Measurements from ENCODE around the gene JADE2. TPM values are rescaled to one million over a fixed set of nuclear protein-coding genes. Genes with fewer than 3 reads are reported as not detected.

JADE2 gene
- total RNA-seq, 2 experiments from 2014 or later = 78.4 to 86.6 TPM

DNA sequence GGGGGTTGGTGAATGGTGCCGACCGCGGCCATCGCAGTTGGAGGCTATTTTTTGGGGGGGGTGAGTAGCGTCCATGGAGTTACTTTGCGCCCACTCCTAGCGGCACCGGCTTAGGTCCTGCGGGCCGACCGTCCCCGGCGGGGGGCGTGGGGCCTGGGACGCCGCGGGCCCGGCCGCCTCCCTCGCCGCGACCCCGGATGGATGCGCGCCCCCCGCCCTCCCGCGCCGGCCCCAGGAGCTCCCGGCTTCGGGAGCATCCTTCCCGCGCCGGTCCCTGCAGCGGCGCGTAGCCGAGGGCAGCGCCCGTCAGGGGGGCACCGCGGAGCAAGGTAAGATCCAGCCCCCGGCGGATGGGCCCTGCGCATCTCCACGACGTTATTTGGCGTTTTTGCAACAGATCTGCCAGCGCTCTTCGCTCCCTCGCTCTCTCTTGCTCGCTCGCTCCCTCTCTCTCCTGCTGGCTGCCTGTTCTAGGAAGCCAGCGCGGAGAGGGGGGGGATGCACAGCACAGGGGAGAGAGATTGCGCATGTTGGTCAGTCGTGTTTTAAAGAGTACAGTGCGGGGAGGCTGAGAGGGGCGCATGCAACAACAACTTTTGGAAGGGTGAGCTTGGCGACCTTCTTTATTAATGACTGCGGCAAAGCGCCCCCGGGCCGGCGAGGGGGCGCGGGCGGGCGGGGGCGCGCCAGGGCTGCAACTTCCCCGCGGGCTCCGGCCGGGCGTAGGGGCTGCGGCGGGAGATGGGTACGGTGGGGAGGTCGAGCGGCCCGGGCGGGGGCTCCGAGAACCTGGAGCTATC lies 413 bp downstream of the JADE2 start:
- Mint-ChIP-seq H3K36me3 (ENCODE audit: low read depth) (peaks cover 1% of the 10 kb centered on the region), H3K4me3 (peak overlapping the region; percentile 88), H3K27me3 (ENCODE audit: low read depth) (no peaks in the 10 kb centered on the region), H3K27ac (peak overlapping the region; percentile 95), H3K4me1 (ENCODE audit: low read depth) (peaks cover 37% of the 10 kb centered on the region), H3K9me3 (no peaks in the 10 kb centered on the region)
- peak; percentile 73 for DNase-seq
- CTCF ChIA-PET = interaction anchor here (1.1 to 4.3 kb wide), 7 partner anchors 15 to 60 kb away, joined by 4 to 29 read pairs (median 6); no protein-coding TSS in a partner anchor
- intact Hi-C loops (cut with micrococcal nuclease) = loop anchor here (1.0 to 5.0 kb wide), 14 partner anchors 15 to 414 kb away; partner anchors contain the start of genes CAMLG, CDKN2AIPNL, DDX46 and PCBD2

DNA sequence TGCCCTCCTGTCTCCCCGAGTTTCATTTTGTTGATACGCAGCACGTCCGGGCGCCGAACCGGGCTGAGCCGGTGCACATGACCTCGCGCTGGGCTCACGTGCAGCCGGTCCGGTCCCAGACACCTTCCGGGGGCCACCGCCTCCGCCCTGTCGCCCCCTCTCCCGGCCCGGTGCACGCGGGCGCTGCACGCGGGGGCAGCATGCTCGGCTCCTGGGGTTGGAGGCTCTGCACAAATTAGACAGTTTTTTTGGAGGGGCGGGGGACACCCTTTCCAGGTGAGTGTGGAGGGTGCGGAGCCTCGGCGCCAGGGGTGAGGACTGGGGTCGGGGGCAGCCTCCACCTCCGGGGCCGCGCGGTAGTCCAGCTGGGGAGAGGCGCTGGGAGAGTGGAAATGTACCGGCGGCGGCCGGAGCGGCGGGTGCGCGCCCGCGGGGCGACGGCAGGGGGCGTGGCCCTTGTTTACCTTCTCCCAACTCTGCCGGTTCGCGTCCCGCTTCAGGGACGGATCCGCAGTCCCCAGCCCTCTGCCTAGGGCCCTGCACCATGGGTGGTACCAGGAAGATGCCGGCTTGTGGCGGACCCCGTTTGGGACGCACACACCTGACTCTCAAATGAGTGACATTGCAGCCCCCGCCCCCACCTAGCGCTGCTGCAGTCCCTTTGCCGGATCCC lies 1.1 kb downstream of the JADE2 start:
- peaks cover 42% of the 10 kb centered on the region for H3K4me1 Mint-ChIP-seq (ENCODE audit: low read depth)
- no peaks in the 10 kb centered on the region for H3K9me3 Mint-ChIP-seq
- H3K27ac Mint-ChIP-seq = peak overlapping the region; percentile 95
- H3K4me3 Mint-ChIP-seq = peak overlapping the region; percentile 88
- H3K27me3 Mint-ChIP-seq (ENCODE audit: low read depth) = no peaks in the 10 kb centered on the region
- peak; percentile 86 for DNase-seq
- intact Hi-C loops (cut with micrococcal nuclease) = loop anchor here (1.0 to 5.0 kb wide), 8 partner anchors 14 to 414 kb away; partner anchors contain the start of genes CAMLG, CDKN2AIPNL, DDX46 and SEC24A
- H3K36me3 Mint-ChIP-seq (ENCODE audit: low read depth) = peaks cover 1% of the 10 kb centered on the region
- CTCF ChIA-PET = interaction anchor here (0.6 to 4.3 kb wide), 12 partner anchors 14 to 147 kb away, joined by 3 to 29 read pairs (median 4); no protein-coding TSS in a partner anchor

DNA sequence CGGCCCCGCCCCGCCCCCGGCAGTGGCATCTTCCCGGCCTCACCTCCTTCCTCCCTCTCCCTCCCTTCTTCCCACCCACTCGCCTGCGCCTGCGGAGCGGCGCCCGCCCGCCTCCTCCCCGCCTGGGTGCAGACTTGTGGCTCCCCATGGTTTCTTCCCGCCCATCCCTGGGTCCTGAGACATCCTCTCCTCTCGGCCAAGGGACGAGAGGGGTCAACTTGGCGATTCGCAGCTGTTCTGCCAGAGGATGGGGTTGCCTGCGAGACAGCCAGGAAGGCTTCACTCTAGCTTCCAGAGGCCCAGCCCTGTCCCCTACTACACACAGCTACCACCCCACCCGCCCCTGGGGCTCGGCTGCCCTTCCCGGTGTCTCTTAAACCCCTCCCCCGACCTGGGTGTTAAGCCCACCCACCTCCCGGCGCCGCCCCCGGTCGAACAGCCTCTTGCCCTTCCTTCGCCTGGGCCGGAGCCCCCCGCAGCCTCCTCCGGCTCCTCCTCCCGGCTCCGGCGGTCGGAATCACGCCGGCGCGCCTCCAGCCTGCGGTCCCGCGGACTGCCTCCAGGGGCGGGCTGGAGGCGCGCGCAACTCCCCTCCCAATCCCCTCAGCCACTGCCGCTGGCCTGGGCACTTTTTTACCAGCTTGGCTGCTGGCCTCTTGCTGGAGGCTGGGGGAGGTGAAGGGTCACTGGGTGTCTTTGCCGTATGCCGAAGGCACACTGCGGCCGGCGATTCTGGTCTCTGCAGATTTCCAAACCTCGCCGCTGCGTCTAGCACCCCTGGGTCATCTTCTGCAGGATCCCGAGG lies 1.9 kb downstream of the JADE2 start:
- H3K4me1 Mint-ChIP-seq (ENCODE audit: low read depth) = peaks cover 46% of the 10 kb centered on the region
- peak; percentile 78 for DNase-seq
- H3K4me3 Mint-ChIP-seq = peak overlapping the region; percentile 88
- peaks cover 1% of the 10 kb centered on the region for H3K36me3 Mint-ChIP-seq (ENCODE audit: low read depth)
- H3K27ac Mint-ChIP-seq = peak overlapping the region; percentile 95
- CTCF ChIA-PET = interaction anchor here (0.6 to 4.3 kb wide), 17 partner anchors 13 to 148 kb away, joined by 3 to 29 read pairs (median 4); partner anchors contain the start of gene CDKN2AIPNL
- intact Hi-C loops (cut with micrococcal nuclease) = loop anchor here (1.0 to 5.0 kb wide), 6 partner anchors 13 to 415 kb away; partner anchors contain the start of genes DDX46, SEC24A and TCF7
- H3K27me3 Mint-ChIP-seq (ENCODE audit: low read depth) = no peaks in the 10 kb centered on the region
- H3K9me3 Mint-ChIP-seq = no peaks in the 10 kb centered on the region

DNA sequence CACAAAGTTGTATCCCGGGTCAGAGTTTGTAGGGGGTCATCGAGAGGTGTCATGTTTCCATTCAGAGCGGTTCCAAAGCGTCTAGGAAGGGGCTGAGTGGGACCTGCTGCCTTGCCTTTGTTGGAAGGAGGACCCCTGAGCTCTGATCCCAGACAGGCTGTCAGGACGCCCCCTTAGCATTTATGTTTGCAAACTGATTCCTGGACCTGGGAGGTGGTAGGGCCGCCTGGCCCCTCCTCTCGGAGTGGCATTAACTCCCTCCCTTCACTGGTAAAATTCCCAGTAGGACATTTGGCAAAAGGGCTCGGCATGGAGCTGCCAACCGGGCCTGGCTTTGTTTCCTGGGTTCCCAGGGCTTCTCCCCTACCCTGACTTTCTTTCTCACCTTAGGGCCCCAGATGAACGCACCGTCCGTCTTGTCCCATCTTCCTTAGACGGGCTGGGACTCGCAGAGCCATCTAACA lies 2.5 kb downstream of the JADE2 start:
- Mint-ChIP-seq H3K4me1 (ENCODE audit: low read depth) (peaks cover 51% of the 10 kb centered on the region), H3K36me3 (ENCODE audit: low read depth) (peaks cover 1% of the 10 kb centered on the region), H3K27ac (peak overlapping the region; percentile 95), H3K4me3 (peak overlapping the region; percentile 88), H3K27me3 (ENCODE audit: low read depth) (no peaks in the 10 kb centered on the region), H3K9me3 (no peaks in the 10 kb centered on the region)
- no peak for DNase-seq
- CTCF ChIA-PET = interaction anchor here (0.7 to 4.3 kb wide), 13 partner anchors 13 to 119 kb away, joined by 3 to 29 read pairs (median 4); partner anchors contain the start of gene CDKN2AIPNL
- intact Hi-C loops (cut with micrococcal nuclease) = loop anchor here (1.0 to 5.0 kb wide), 6 partner anchors 12 to 416 kb away; partner anchors contain the start of genes DDX46, SEC24A and TCF7

DNA sequence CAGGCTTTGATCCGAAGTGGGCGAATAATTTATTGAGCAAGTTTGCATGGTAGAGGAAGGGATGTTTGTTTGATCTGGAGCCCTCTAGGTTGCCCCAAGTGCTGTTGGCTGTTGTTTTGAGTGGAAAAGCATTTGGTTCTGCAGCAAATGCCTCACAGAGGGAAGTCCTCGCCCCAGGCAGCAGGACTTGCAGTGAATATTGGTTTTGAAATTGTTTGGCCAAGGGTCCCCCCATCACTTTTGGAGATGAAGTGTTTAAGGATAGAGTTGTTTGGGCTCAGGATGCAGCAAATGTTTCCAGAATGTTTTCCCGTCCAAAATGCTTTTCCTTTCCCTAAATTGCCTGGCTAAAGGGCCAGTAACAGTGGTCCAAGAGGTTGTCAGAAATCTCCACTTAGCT lies 3.1 kb downstream of the JADE2 start:
- H3K27me3 Mint-ChIP-seq (ENCODE audit: low read depth) = no peaks in the 10 kb centered on the region
- H3K4me1 Mint-ChIP-seq (ENCODE audit: low read depth) = peaks cover 55% of the 10 kb centered on the region
- CTCF ChIA-PET = interaction anchor here (0.7 to 4.3 kb wide), 8 partner anchors 12 to 120 kb away, joined by 3 to 29 read pairs (median 6); partner anchors contain the start of gene CDKN2AIPNL
- no peak for DNase-seq
- H3K4me3 Mint-ChIP-seq = peak overlapping the region; percentile 88
- H3K27ac Mint-ChIP-seq = peak overlapping the region; percentile 95
- intact Hi-C loops (cut with micrococcal nuclease) = loop anchor here (5.0 kb wide), 2 partner anchors 229 to 416 kb away; partner anchors contain the start of genes DDX46 and TCF7
- H3K9me3 Mint-ChIP-seq = no peaks in the 10 kb centered on the region
- peaks cover 1% of the 10 kb centered on the region for H3K36me3 Mint-ChIP-seq (ENCODE audit: low read depth)

DNA sequence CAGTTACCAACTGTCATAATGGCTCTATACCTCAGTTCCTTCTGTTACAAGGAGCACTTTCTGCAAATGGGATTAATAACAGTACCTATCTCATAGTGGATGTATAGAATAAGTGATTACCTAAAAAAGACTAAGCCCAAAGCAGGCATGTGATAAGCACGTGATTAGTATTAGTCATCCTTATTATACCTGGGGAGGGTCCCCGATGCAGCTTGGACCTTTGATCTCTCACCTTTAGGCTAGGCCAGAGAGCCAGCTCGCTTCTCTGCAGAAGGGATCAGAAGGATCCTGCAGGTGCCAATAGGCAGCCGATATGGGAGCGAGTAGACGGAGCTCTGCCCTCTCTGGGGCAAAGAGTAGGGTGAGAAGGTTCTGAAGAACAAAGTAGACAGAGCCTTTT lies 4.0 kb downstream of the JADE2 start:
- DNase-seq = no peak
- H3K4me1 Mint-ChIP-seq (ENCODE audit: low read depth) = peaks cover 59% of the 10 kb centered on the region
- H3K27ac Mint-ChIP-seq = peak overlapping the region; percentile 95
- CTCF ChIA-PET = interaction anchor here (1.0 to 2.2 kb wide), 3 partner anchors 14 to 118 kb away, joined by 3 to 9 read pairs (median 5); partner anchors contain the start of gene CDKN2AIPNL
- peaks cover 1% of the 10 kb centered on the region for H3K36me3 Mint-ChIP-seq (ENCODE audit: low read depth)
- H3K4me3 Mint-ChIP-seq = no peak overlapping the region
- intact Hi-C loops (cut with micrococcal nuclease) = loop anchor here (5.0 kb wide), 2 partner anchors 228 to 417 kb away; partner anchors contain the start of genes DDX46 and TCF7
- H3K27me3 Mint-ChIP-seq (ENCODE audit: low read depth) = no peaks in the 10 kb centered on the region
- no peaks in the 10 kb centered on the region for H3K9me3 Mint-ChIP-seq

DNA sequence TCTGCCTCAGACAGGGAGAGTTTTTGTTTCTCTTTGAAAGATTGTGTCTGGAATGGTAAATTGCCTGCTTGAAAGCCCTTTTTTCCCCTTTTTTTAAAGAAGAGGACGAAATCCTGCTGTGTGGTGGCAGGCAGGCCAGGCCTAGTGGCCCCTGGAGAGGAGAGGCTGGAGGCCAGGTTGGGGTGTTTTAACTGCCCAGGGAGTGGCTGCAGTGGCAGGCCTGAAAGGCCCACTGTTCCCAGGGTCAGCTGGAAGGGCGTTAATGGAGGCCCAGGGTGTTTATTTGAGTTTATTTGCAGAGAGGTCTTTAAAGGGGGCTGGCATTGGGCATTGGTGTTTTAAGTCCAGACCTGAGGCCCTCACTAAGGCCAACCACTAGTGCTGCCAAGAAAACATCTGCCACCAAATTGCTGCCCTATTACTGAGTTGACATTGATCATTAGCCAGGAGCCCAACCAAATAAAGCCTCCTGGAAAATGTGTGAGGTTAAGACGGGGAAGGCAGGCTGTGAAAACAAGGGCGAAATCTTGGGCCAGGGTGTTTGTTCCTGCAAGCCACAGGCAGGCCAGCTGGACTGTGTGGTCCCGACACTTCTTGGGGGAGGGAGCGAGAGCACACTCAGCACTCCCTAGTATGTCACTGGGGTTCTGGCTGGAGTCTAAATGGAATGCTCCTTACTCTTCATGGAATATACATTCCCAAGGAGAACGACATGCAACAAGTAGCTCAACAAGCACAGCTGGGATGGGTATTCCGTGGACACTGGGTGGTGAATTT lies 5.0 kb downstream of the JADE2 start:
- DNase-seq = no peak
- Mint-ChIP-seq H3K27ac (peak overlapping the region; percentile 74), H3K4me3 (no peak overlapping the region), H3K4me1 (ENCODE audit: low read depth) (peaks cover 68% of the 10 kb centered on the region), H3K36me3 (ENCODE audit: low read depth) (peaks cover 1% of the 10 kb centered on the region), H3K27me3 (ENCODE audit: low read depth) (no peaks in the 10 kb centered on the region), H3K9me3 (no peaks in the 10 kb centered on the region)
- intact Hi-C loops (cut with micrococcal nuclease) = no loop called here
- CTCF ChIA-PET = interaction anchor here (0.7 to 2.3 kb wide), 9 partner anchors 10 to 133 kb away, joined by 3 to 9 read pairs (median 4); partner anchors contain the start of gene CDKN2AIPNL

DNA sequence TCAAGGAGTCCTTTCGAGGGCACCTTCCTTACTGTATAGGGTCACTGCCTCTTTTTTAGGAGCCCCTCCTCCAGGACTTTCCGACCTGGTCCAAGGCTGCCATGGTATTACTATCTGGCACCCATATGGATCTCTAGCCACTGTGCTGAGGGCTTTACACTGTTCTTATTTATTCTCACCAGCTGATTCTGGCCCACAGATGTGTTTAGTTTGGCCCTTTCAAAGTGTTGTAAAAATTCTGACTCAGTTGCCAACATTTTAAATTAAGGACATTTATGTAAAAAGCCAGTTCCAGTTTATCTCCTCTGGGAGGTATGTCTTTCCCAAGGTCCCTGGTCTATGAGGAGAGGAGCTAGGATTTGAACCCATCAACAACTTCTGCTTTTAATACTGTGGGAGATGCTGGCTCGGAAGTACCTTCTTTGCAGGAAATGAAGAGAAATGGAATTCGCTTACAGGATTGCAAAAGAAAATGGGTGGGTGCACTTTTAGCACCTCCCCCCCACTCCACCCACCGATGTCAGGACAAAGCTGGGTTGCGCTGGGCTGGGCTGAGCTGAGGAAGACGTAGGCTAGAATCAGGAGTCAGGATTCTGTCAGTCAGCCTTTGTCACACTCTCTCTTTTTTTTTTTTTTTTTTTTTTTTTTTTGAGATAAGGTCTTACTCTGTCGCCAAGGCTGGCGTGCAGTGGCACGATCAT lies 7.8 kb downstream of the JADE2 start:
- Mint-ChIP-seq H3K36me3 (ENCODE audit: low read depth) (peaks cover 8% of the 10 kb centered on the region), H3K27ac (peak overlapping the region; percentile 8), H3K4me1 (ENCODE audit: low read depth) (peaks cover 89% of the 10 kb centered on the region), H3K9me3 (no peaks in the 10 kb centered on the region), H3K27me3 (ENCODE audit: low read depth) (no peaks in the 10 kb centered on the region), H3K4me3 (no peak overlapping the region)
- intact Hi-C loops (cut with micrococcal nuclease) = no loop called here
- DNase-seq = no peak
- CTCF ChIA-PET = interaction anchor here (0.6 to 1.9 kb wide), 4 partner anchors 14 to 45 kb away, joined by 3 to 5 read pairs (median 4); no protein-coding TSS in a partner anchor

DNA sequence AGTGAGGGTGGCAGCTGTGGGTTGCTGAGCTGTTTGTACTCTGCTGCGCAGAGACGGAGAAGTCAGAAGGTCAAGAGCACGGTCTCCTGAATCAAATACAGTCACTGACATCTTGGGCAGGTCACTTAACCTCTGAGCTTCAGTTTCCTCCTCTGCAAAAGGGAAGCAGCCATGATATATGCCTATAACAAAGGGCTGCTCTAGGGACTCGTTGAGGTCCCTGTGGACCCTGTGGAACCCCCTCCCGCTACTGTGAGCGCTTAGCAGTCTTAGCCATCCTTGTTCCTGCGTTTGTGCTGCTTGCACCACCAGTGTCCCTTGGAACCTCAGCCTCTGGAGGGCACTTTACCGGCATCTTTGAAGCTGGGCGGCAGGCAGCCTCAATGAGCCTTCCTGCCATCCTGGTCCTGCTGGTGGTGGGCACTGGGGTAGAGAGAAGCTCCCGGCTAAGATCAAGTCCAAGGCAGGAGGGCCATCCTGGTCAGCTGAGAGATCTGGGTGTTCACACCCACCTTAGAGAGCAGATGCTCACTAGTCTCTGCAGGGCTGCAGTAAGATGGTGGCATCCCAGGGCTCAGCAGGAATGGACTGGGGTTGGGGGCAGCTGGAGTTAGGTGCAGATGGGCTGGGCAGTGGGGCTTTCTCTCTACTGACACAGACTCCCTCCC lies 8.7 kb downstream of the JADE2 start:
- Mint-ChIP-seq H3K27me3 (ENCODE audit: low read depth) (no peaks in the 10 kb centered on the region), H3K4me1 (ENCODE audit: low read depth) (peaks cover 80% of the 10 kb centered on the region), H3K9me3 (no peaks in the 10 kb centered on the region)

DNA sequence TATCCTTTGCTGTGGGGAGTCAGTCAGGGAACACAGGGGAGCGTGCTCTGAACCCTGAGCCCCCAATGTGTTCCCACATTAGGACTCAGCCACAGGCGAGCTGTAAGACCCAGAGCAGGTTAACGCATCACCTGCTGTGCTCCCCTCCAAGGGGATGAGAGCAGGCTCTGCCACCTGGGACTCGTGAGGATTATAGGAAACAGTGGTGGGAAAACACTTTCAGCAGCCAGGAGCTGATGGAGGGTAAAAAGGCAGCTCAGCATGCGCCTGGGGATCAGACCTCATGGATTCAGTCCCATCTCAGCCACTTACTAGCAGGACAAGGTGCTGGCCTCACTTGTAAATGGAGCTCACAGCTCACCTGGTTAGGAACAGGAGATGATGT lies 9.2 kb downstream of the JADE2 start:
- Mint-ChIP-seq H3K9me3 (no peaks in the 10 kb centered on the region), H3K36me3 (ENCODE audit: low read depth) (peaks cover 10% of the 10 kb centered on the region), H3K4me3 (no peak overlapping the region), H3K27me3 (ENCODE audit: low read depth) (no peaks in the 10 kb centered on the region), H3K4me1 (ENCODE audit: low read depth) (peaks cover 78% of the 10 kb centered on the region), H3K27ac (peak overlapping the region; percentile 66)
- CTCF ChIA-PET = interaction anchor here (0.6 to 1.4 kb wide), 7 partner anchors 9 to 349 kb away, joined by 3 to 4 read pairs (median 3); partner anchors contain the start of gene CDKN2AIPNL
- no peak for DNase-seq
- intact Hi-C loops (cut with micrococcal nuclease) = no loop called here

More for the DNA sequence above, 8.7 kb downstream of the JADE2 start:
- CTCF ChIA-PET = interaction anchor here (0.8 to 1.4 kb wide), 6 partner anchors 9 to 349 kb away, joined by 3 to 4 read pairs (median 3); partner anchors contain the start of gene CDKN2AIPNL
- DNase-seq = no peak
- intact Hi-C loops (cut with micrococcal nuclease) = no loop called here
- peaks cover 8% of the 10 kb centered on the region for H3K36me3 Mint-ChIP-seq (ENCODE audit: low read depth)
- H3K27ac Mint-ChIP-seq = peak overlapping the region; percentile 57
- H3K4me3 Mint-ChIP-seq = no peak overlapping the region
